SK-N-MC (cell line): ENCODE measurements around the gene DDTL.

ENCODE experiments used
- EZH2 ChIP-seq: fragments of 200-600 bp; sonication (generic); IDR thresholded peaks from one replicate; pipeline ENCODE4 v1.6.1; 2017; ENCODE audit warnings: antibody characterized with exemption
- POLR2AphosphoS5 ChIP-seq: IDR thresholded peaks from 2 replicates; pipeline ENCODE4 v1.6.1; 2012; ENCODE audit warnings: mild to moderate bottlenecking, low read depth, low read length, borderline replicate concordance

- no peak for TF ChIP-seq POLR2AphosphoS5
- no peak for TF ChIP-seq EZH2
Observed at GRCh38 chr22:23925020-23925606, 41.6 kb upstream of the DDTL start.
